HG03095 (cell line): Measurements from ENCODE around the gene FNDC3B.

Experiments
- ATAC-seq: cut with Tn5 transposase; IDR thresholded peaks from one replicate; pipeline ENCODE4 v1.9.1; 2021; ENCODE audit warnings: moderate library complexity; ENCODE audit not compliant: unreplicated experiment

FNDC3B gene

DNA sequence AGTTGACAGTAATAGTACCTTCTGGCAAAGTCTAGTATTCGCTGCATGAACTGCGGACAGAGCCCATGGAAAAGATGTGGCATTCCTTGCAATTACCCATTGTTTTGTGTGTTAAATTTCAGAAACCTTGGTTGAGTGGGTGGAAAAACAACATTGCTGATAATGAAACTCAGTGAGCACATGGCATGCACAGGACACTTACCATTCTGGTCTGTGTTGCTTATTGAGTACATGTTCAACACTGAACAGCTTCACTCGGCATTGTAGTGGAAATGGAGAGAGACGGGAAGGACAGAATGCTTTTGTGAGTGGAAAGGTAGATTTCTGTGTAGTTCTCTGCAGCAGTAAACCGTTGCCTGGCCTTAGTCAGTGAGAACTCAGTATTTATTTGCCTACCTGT lies 165.3 kb downstream of the FNDC3B start:
- ATAC-seq: no peak

DNA sequence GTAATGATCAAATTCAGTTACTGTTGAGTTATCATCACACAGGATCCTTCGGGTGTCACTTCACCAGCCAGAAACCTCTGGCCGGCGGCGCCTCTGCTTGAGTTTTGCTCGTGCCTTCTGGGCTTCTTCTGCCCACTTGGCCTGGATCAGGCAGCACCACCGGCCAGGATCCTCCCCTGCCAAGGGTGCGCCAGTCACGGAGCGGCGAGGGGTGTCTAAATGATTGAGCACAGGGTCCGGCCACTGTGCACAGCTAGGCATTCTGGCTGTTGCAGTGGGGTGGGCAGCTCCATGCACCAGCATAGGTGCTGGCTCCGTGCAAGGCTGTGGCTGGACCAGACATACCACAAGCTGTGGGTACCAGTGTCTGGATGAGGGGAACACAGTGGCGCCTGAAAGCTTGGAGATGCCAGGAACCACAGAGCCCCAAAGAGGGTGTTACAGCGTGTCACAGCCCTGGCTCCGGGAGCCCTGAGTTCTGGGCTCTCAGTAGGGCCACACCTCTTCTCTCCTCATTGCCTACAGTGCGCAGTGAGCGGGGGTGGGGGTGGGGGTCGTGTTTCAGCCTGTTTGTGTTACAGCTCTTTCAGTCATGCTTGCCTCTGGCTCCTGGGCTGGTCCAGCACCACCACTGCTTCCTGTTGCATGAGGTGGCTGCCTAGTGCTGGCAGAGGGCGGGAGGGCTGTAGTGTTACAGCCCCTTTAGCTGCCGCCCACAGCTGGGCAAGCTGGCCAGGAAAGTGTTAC lies 169.4 kb downstream of the FNDC3B start:
- no peak for ATAC-seq

DNA sequence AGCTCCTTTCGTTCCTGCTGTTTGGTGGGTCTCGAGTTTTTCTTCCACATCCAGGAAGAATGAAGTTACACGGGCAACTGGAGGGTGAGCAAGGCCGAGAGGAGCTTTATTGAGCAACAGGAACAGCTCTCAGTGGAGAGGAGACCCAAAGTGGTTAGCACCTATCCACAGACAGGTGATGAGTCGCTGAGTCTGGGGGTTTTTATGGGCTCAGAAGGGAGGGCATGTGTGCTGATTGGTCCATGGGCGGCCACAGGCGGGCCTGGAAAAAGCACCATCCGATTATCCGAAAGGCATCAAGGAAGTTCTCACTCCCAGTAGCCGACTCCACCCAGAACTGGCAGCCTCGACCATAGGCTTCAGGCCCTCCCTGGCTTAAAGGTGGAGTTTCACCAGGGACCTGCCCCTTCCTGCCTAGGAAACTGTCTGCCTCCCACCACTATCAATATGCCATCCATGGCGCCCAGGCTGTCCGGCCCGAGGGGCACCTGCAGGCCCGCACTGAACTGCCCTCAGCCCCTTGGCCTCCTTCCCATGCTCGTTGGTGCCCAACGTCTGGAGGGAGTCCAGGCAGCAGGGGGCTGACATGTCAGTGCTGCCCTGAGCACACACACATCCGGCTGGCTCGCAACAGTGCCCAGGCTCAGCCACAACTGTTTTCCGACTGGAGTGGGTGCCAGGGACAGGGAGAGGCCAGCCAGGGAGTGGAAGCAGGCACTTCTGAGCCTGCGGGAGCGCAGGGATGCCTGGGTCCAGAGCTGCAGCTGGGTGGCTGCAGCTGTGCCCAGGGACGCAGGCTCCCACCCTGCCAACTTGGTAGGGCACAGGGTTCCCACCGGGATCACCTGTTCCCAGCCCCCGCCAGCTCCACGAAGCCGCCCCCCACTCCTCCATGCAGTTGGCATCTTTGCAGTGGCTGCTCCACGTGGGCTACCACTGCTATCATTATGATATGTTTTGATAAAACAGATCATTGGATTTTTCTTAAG lies 170.2 kb downstream of the FNDC3B start:
- no peak for ATAC-seq

DNA sequence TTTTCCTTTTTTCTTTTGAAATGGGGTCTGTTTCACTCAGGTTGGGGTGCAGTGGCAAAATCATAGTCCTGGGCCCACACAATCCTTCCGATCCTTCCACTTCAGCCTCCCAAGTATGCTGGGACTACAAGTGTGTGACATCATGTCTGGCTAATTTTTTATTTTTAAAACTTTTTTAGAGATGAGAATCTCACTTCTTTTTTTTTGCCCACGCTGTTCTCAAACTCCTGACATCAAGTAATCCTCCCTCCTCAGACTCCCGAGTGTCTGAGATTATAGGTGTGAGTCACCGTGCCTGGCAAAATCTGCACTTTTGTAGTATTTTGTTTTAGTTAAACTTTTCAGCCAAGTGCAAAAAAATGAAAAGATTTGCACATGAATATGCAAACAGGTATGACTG lies 171.0 kb downstream of the FNDC3B start:
- no peak for ATAC-seq

GRCh38 chr3:172211123-172211522 lies 171.7 kb downstream of the FNDC3B start:
- no peak for ATAC-seq

- ATAC-seq: no peak
Observed at GRCh38 chr3:172213200-172213599, 173.8 kb downstream of the FNDC3B start.

- no peak for ATAC-seq
Observed at GRCh38 chr3:172213904-172214303, 174.5 kb downstream of the FNDC3B start.

DNA sequence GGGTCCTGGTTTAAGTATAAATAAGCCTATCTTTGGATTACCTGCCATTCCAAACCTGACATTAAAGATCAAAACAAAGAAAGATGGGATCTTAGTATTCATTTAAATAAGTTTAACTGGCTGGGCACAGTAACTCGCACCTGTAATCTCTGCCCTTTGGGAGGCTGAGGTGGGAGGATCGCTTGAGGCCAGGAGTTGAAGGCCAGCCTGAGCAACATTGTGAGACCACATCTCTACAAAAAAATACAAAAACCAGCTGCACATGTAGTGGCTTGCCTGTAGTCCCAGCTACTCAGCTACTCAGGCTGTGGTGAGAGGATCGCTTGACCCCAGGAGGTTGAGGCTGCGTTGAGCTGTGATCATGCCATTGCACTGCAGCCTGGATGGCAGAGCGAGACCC lies 176.9 kb downstream of the FNDC3B start:
- ATAC-seq: no peak

DNA sequence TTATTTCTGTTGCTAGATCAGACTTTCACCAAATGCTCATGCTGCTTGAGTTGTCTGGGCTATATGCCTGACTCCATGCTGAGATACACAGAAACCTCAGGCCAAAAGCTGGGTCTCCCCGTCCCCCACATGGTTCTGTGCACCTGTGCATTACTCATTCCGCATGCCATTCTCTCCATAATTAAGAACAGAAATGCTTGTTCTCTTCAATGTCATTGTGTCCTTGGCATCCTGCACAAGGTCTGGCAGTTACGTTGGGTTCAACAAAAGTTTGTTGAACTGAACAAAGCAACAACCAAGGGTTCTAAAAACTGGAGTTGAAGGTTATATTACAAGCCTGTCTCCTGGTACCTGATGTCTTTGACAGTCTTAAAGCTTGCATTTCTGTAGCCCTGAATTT lies 177.5 kb downstream of the FNDC3B start:
- no peak for ATAC-seq

DNA sequence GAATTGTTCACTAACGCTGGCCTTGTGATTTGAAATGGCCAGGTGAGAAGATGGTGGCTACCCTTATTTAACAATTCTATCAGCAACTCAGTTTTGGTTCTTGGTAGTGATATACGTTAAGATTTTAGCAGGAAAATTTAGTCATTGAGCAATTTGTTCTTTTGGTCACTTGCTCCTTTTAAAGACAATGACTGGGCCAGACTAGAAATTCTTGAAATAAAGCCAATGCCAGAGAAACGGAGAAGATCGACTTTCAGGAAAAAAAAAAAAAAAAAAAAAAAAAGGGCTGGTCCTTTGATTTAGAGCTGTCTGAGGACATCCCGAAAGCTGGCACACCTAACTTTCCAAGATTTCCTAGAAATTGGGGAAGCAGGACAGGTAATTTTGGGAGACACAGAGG lies 178.5 kb downstream of the FNDC3B start:
- no peak for ATAC-seq

DNA sequence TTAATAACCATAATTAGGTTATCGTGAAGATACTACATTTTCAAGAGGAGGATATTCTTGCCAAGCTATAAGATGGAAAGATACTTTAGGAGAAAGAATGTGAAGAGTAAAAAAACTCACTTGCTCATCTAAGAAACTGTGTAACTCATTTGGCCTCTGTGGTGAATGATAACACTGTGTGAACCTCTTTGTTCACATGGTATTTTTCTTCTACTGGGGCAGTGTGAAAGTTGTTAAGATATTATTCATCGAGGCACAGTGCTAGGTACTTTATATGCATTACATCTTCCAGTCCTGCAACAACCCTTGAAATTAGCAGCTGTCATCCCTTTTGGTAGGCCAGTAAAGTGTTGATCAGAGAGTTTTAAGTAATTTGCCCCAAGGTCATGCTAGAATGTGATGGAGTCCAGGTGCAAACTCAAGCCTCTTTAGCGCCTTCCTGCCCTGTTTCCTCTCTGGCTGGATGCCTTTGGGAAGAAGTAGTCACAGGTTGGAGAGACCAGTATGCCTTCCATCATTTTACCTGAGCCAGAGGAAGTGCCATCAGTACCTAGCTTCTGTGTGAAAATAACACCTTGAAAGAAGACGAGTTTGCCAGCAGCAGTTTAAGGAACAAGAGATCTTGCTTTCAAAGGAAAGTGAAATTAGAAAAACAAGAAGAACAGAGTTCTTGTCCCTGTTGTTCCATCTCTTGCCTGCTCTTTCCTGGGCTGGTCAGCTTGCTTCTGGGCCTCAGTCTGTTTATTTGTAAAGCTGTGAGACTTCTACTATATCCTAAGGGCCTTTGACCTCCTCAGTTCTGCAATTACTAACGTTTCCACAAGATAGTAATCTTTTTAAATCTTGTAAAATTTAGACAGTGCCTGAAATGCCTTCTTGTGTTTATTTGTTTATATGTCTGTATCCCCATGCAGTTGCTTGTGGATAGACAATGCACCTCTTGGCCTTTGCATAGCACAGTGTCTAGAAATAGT lies 179.3 kb downstream of the FNDC3B start:
- ATAC-seq: no peak

DNA sequence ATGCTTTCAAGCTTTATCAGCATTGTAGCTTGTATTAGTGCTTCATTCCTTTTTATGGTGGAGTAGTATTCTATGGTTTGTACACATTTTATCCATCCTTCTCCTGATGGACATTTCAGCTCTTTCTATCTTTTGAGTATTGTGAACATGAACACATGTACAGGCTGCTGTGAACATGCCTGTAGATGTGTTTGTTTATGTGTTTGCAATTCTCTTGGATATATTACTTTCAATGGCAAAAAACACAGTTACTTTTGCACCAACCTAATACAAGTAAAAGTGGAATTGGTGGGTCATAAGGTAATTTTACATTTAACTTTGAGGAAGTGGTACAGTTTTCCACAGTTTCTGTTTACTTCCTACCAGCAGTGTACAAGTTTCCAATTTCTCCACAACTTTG lies 180.4 kb downstream of the FNDC3B start:
- no peak for ATAC-seq

- no peak for ATAC-seq
Observed at GRCh38 chr3:172221547-172221946, 182.2 kb downstream of the FNDC3B start.

GRCh38 chr3:172222478-172223071 lies 183.2 kb downstream of the FNDC3B start:
- ATAC-seq: no peak

GRCh38 chr3:172223870-172224269 lies 184.5 kb downstream of the FNDC3B start:
- ATAC-seq: no peak

DNA sequence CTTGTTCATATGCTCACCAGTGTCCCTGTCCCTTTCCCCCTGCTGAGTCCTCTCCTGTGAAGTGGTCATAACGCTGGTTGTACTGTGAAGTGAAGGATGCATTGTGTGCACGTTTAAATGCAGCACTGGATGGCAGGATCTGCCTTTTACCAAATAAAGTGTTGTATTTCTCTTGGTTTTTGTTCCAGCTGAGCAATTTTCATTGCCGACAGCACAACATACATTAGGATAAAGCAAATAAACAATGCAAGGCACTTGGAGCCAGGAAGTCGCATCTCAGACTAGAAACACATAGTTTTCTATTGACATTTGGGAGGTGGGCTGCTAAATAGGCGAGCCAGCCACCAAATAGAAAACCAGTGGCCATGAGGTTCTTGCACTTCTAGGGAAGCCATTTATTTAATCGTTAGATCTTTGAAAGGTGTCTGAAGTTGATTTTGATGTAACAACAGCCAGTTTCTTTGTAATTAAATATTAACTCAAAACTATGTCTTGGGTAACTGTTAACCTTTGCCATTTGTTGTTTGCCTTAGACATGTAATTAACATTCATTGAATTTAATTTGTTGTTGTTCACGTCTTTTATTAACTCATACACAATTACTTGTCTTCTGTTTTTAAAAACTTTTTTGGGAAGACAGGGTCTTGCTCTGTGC lies 185.3 kb downstream of the FNDC3B start:
- ATAC-seq: no peak

GRCh38 chr3:172225215-172225707 lies 185.9 kb downstream of the FNDC3B start:
- ATAC-seq: no peak

- ATAC-seq: no peak
Observed at GRCh38 chr3:172226831-172227230, 187.5 kb downstream of the FNDC3B start.

- no peak for ATAC-seq
Observed at GRCh38 chr3:172227340-172228035, 188.1 kb downstream of the FNDC3B start.
